Measurements from ENCODE around the gene BRINP3.

BRINP3 gene

GRCh38 chr1:190226006-190226405 is 251.7 kb downstream of the BRINP3 start:
- no peak overlapping the region for H3K27ac ChIP-seq
- intact Hi-C loops (cut with DNase I; ENCODE audit: low total_unique reads) = no loop called here
- H3K27me3 ChIP-seq = no peaks in the 10 kb centered on the region
- no peak for TF ChIP-seq CTCF (IDR thresholded peaks at IDR 0.05)
- H3K9me3 ChIP-seq = no peaks in the 10 kb centered on the region
- no peak overlapping the region for H3K4me3 ChIP-seq
- no peaks in the 10 kb centered on the region for H3K36me3 ChIP-seq
- H3K4me1 ChIP-seq = no peaks in the 10 kb centered on the region
- no peak for DNase-seq

- H3K9me3 ChIP-seq = no peaks in the 10 kb centered on the region
- H3K4me1 ChIP-seq = no peaks in the 10 kb centered on the region
- no peak for DNase-seq
- H3K4me3 ChIP-seq = no peak overlapping the region
- H3K36me3 ChIP-seq = no peaks in the 10 kb centered on the region
- no peak overlapping the region for H3K27ac ChIP-seq
- intact Hi-C loops (cut with DNase I; ENCODE audit: low total_unique reads) = no loop called here
- TF ChIP-seq CTCF (IDR thresholded peaks at IDR 0.05) = no peak
- H3K27me3 ChIP-seq = no peaks in the 10 kb centered on the region
Measured at GRCh38 chr1:190212450-190212849, 265.2 kb downstream of the BRINP3 start.

- H3K36me3 ChIP-seq = no peaks in the 10 kb centered on the region
- H3K9me3 ChIP-seq = no peaks in the 10 kb centered on the region
- no peaks in the 10 kb centered on the region for H3K4me1 ChIP-seq
- no peak overlapping the region for H3K4me3 ChIP-seq
- no peak overlapping the region for H3K27ac ChIP-seq
- no peak for DNase-seq
- intact Hi-C loops (cut with DNase I; ENCODE audit: low total_unique reads) = no loop called here
- H3K27me3 ChIP-seq = no peaks in the 10 kb centered on the region
- no peak for TF ChIP-seq CTCF (IDR thresholded peaks at IDR 0.05)
Measured at GRCh38 chr1:190207733-190208132, 269.9 kb downstream of the BRINP3 start.

- Histone ChIP-seq H3K27me3 (no peaks in the 10 kb centered on the region), H3K4me1 (no peaks in the 10 kb centered on the region), H3K27ac (no peak overlapping the region), H3K4me3 (no peak overlapping the region), H3K36me3 (no peaks in the 10 kb centered on the region), H3K9me3 (no peaks in the 10 kb centered on the region)
- TF ChIP-seq CTCF (IDR thresholded peaks at IDR 0.05) = no peak
- intact Hi-C loops (cut with DNase I; ENCODE audit: low total_unique reads) = no loop called here
- no peak for DNase-seq
Measured at GRCh38 chr1:190205713-190206112, 272.0 kb downstream of the BRINP3 start.

GRCh38 chr1:190196020-190196419 is 281.6 kb downstream of the BRINP3 start:
- no peak for DNase-seq

More at GRCh38 chr1:190196020-190196419, 281.6 kb downstream of the BRINP3 start:
- no peak for TF ChIP-seq CTCF (IDR thresholded peaks at IDR 0.05)
- Histone ChIP-seq H3K27ac (no peak overlapping the region), H3K4me1 (no peaks in the 10 kb centered on the region), H3K4me3 (no peak overlapping the region), H3K9me3 (no peaks in the 10 kb centered on the region), H3K27me3 (no peaks in the 10 kb centered on the region), H3K36me3 (no peaks in the 10 kb centered on the region)
- intact Hi-C loops (cut with DNase I; ENCODE audit: low total_unique reads) = no loop called here

Measured in tibial artery (tissue), 4 donors.